Hepatocyte (in vitro differentiated cells): ENCODE measurements around the gene YPEL4.

Experiments used
- EZH2 ChIP-seq: fragments of 200-600 bp; sonication (generic); IDR thresholded peaks from 2 replicates; pipeline ENCODE4 v1.6.1; 2016; ENCODE audit warnings: antibody characterized with exemption, mild to moderate bottlenecking, borderline replicate concordance
- EZH2phosphoT487 ChIP-seq: fragments of 200-600 bp; sonication (generic); IDR thresholded peaks from one replicate; pipeline ENCODE4 v1.6.1; 2018; ENCODE audit warnings: antibody characterized with exemption, mild to moderate bottlenecking, low read depth, moderate library complexity; ENCODE audit not compliant: unreplicated experiment, severe bottlenecking
- TF ChIP-seq, protein P1 (sequence below): fragments of 200-600 bp; sonication (generic); IDR thresholded peaks from 2 replicates; pipeline ENCODE4 v1.5.1; 2016; ENCODE audit warnings: antibody characterized with exemption, mild to moderate bottlenecking; ENCODE audit not compliant: poor library complexity

- TF ChIP-seq, protein P1, sequence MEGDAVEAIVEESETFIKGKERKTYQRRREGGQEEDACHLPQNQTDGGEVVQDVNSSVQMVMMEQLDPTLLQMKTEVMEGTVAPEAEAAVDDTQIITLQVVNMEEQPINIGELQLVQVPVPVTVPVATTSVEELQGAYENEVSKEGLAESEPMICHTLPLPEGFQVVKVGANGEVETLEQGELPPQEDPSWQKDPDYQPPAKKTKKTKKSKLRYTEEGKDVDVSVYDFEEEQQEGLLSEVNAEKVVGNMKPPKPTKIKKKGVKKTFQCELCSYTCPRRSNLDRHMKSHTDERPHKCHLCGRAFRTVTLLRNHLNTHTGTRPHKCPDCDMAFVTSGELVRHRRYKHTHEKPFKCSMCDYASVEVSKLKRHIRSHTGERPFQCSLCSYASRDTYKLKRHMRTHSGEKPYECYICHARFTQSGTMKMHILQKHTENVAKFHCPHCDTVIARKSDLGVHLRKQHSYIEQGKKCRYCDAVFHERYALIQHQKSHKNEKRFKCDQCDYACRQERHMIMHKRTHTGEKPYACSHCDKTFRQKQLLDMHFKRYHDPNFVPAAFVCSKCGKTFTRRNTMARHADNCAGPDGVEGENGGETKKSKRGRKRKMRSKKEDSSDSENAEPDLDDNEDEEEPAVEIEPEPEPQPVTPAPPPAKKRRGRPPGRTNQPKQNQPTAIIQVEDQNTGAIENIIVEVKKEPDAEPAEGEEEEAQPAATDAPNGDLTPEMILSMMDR = no peak
- TF ChIP-seq EZH2 (no peak), EZH2phosphoT487 (no peak)
Measured at GRCh38 chr11:57640068-57640800, 9.5 kb downstream of the YPEL4 start.
